Naive B cell (primary cell): Measurements from ENCODE around the gene CHCHD10. TPM values are rescaled to one million over a fixed set of nuclear protein-coding genes. Genes with fewer than 3 reads are reported as not detected.

Experiments used
- ATAC-seq, 2 donors: fragments of 150-1000 bp; cut with Tn5 transposase; 2 replicates each; pipeline ENCODE4 v1.10.0; 2021; ENCODE audit warnings: low read depth in 2 of 2, mild to moderate bottlenecking in 2 of 2, moderate library complexity in 2 of 2
- DNase-seq: peaks from one replicate; pipeline ENCODE4 v3.0.0; 2022
- H3K27ac Mint-ChIP-seq, 6 donors: one replicate each; pipeline ENCODE4 v1.8.0; 2020 to 2022; ENCODE audit warnings: mild to moderate bottlenecking in 6 of 6, mixed read lengths in 6 of 6, moderate library complexity in 5 of 6, inconsistent platforms in 2 of 6
- H3K27me3 Mint-ChIP-seq, 3 donors: one replicate each; pipeline ENCODE4 v1.8.0; 2021 to 2022; ENCODE audit warnings: mixed read lengths in 3 of 3, mild to moderate bottlenecking in 1 of 3
- H3K36me3 Mint-ChIP-seq, 2 donors: one replicate each; pipeline ENCODE4 v1.8.0; 2020 to 2022; ENCODE audit warnings: mixed read lengths in 2 of 2, inconsistent platforms in 1 of 2, mild to moderate bottlenecking in 1 of 2
- H3K4me1 Mint-ChIP-seq, 3 donors: one replicate each; pipeline ENCODE4 v1.8.0; 2020 to 2022; ENCODE audit warnings: mixed read lengths in 3 of 3, inconsistent platforms in 1 of 3, mild to moderate bottlenecking in 1 of 3, moderate library complexity in 1 of 3
- H3K4me3 Mint-ChIP-seq, 8 donors: one replicate each; pipeline ENCODE4 v1.8.0; 2020 to 2022; ENCODE audit warnings: mild to moderate bottlenecking in 8 of 8, mixed read lengths in 8 of 8, moderate library complexity in 8 of 8, inconsistent platforms in 2 of 8
- H3K9me3 Mint-ChIP-seq, 7 donors: one replicate each; pipeline ENCODE4 v1.8.0; 2020 to 2022; ENCODE audit warnings: mixed read lengths in 7 of 7, mild to moderate bottlenecking in 5 of 7, inconsistent platforms in 2 of 7, moderate library complexity in 1 of 7
- polyA plus RNA-seq, 6 donors: library from polyadenylated mRNA; unstranded; fragments of 300-500 nt; fragmentation: Illumina TruSeq; gene quantifications; one replicate each; pipeline ENCODE4 v1.2.3, GENCODE V29; 2021; ENCODE audit warnings: low read depth in 6 of 6

Gene CHCHD10
- polyA plus RNA-seq, 6 donors from 2014 or later: 36.3 to 65.9 (median 62.6) TPM

GRCh38 chr22:23760056-23760455, 7.7 kb downstream of the CHCHD10 start:
- peaks cover 52 to 73% (median 65%) of the 10 kb centered on the region in 3 donors for H3K4me1 Mint-ChIP-seq
- no peaks in the 10 kb centered on the region for H3K27me3 Mint-ChIP-seq
- H3K36me3 Mint-ChIP-seq: no peaks in the 10 kb centered on the region
- H3K9me3 Mint-ChIP-seq: no peaks in the 10 kb centered on the region
- ATAC-seq (no peak), DNase-seq (no peak)
- H3K27ac Mint-ChIP-seq: peak overlapping the region in 2 of 6 donors; percentile 44 to 93
- peak overlapping the region in 2 of 8 donors; percentile 31 to 40 for H3K4me3 Mint-ChIP-seq

- DNase-seq: no peak
- Mint-ChIP-seq H3K27me3 (no peaks in the 10 kb centered on the region), H3K4me1 (peaks cover 52 to 73% (median 65%) of the 10 kb centered on the region in 3 donors), H3K4me3 (no peak overlapping the region), H3K9me3 (no peaks in the 10 kb centered on the region), H3K36me3 (no peaks in the 10 kb centered on the region), H3K27ac (peak overlapping the region in 1 of 6 donors; percentile 44)
- ATAC-seq: no peak
Observed at GRCh38 chr22:23759566-23759965, 8.2 kb downstream of the CHCHD10 start.

- Mint-ChIP-seq H3K9me3 (no peaks in the 10 kb centered on the region), H3K36me3 (no peaks in the 10 kb centered on the region), H3K4me1 (peaks cover 52 to 77% (median 69%) of the 10 kb centered on the region in 3 donors), H3K4me3 (peak overlapping the region in 6 of 8 donors; percentile 32 to 78 (median 67)), H3K27ac (peak overlapping the region; percentile 9 to 90 (median 68)), H3K27me3 (no peaks in the 10 kb centered on the region)
- no peak for DNase-seq
- no peak for ATAC-seq
Observed at GRCh38 chr22:23756891-23757290, 10.9 kb downstream of the CHCHD10 start.

GRCh38 chr22:23755711-23756110, 12.1 kb downstream of the CHCHD10 start:
- no peak for DNase-seq
- H3K9me3 Mint-ChIP-seq: no peaks in the 10 kb centered on the region
- peak overlapping the region in 6 of 8 donors; percentile 16 to 95 (median 82) for H3K4me3 Mint-ChIP-seq
- no peak for ATAC-seq
- H3K4me1 Mint-ChIP-seq: peaks cover 47 to 70% (median 69%) of the 10 kb centered on the region in 3 donors
- peak overlapping the region in 3 of 6 donors; percentile 33 to 100 (median 36) for H3K27ac Mint-ChIP-seq
- no peaks in the 10 kb centered on the region for H3K36me3 Mint-ChIP-seq
- no peaks in the 10 kb centered on the region for H3K27me3 Mint-ChIP-seq

- peaks cover 47 to 70% (median 69%) of the 10 kb centered on the region in 3 donors for H3K4me1 Mint-ChIP-seq
- H3K27ac Mint-ChIP-seq: peak overlapping the region; percentile 34 to 100 (median 100)
- no peaks in the 10 kb centered on the region for H3K9me3 Mint-ChIP-seq
- H3K4me3 Mint-ChIP-seq: peak overlapping the region; percentile 46 to 98 (median 92)
- DNase-seq: no peak
- no peaks in the 10 kb centered on the region for H3K36me3 Mint-ChIP-seq
- ATAC-seq: no peak
- H3K27me3 Mint-ChIP-seq: no peaks in the 10 kb centered on the region
Observed at GRCh38 chr22:23754980-23755636, 12.7 kb downstream of the CHCHD10 start.

- H3K4me3 Mint-ChIP-seq: peak within 1 kb of the TSS; percentile 91 to 99 (median 97)
- peaks cover 53 to 74% (median 72%) of the 10 kb centered on the region in 3 donors for H3K4me1 Mint-ChIP-seq
- no peaks in the 10 kb centered on the region for H3K36me3 Mint-ChIP-seq
- no peaks in the 10 kb centered on the region for H3K27me3 Mint-ChIP-seq
- no peaks in the 10 kb centered on the region for H3K9me3 Mint-ChIP-seq
- DNase-seq (peak; percentile 55), ATAC-seq (no peak)
- H3K27ac Mint-ChIP-seq: peak within 1 kb of the TSS; percentile 98 to 100 (median 100)
Observed at GRCh38 chr22:23754220-23754919, 13.4 kb downstream of the CHCHD10 start, which contains the start of gene VPREB3. Gene VPREB3 (minus strand): TSS chr22:23754425. CDS start chr22:23754363, 62 bp downstream.

- Mint-ChIP-seq H3K27me3 (no peaks in the 10 kb centered on the region), H3K36me3 (no peaks in the 10 kb centered on the region), H3K4me1 (peaks cover 53 to 74% (median 72%) of the 10 kb centered on the region in 3 donors), H3K27ac (peak overlapping the region; percentile 98 to 100 (median 100)), H3K4me3 (peak overlapping the region; percentile 91 to 99 (median 97)), H3K9me3 (no peaks in the 10 kb centered on the region)
- DNase-seq (no peak), ATAC-seq (peak; percentile 5 to 6)
Observed at GRCh38 chr22:23753385-23753784, 14.4 kb downstream of the CHCHD10 start.

- Mint-ChIP-seq H3K27me3 (no peaks in the 10 kb centered on the region), H3K9me3 (no peaks in the 10 kb centered on the region), H3K27ac (peak overlapping the region; percentile 99 to 100 (median 100)), H3K4me3 (peak overlapping the region; percentile 91 to 99 (median 97)), H3K36me3 (no peaks in the 10 kb centered on the region), H3K4me1 (peaks cover 53 to 73% (median 72%) of the 10 kb centered on the region in 3 donors)
- ATAC-seq (peak; percentile 47 to 48), DNase-seq (no peak)
Observed at GRCh38 chr22:23752750-23753149, 15.0 kb downstream of the CHCHD10 start.

GRCh38 chr22:23752090-23752691, 15.6 kb downstream of the CHCHD10 start:
- ATAC-seq: peak; percentile 73 to 74
- Mint-ChIP-seq H3K27me3 (no peaks in the 10 kb centered on the region), H3K36me3 (no peaks in the 10 kb centered on the region), H3K4me3 (peak overlapping the region; percentile 91 to 99 (median 97)), H3K9me3 (no peaks in the 10 kb centered on the region), H3K27ac (peak overlapping the region; percentile 99 to 100 (median 100)), H3K4me1 (peaks cover 49 to 67% (median 66%) of the 10 kb centered on the region in 3 donors)
- peak; percentile 97 for DNase-seq

GRCh38 chr22:23751441-23751996, 16.3 kb downstream of the CHCHD10 start:
- no peak for ATAC-seq
- Mint-ChIP-seq H3K9me3 (no peaks in the 10 kb centered on the region), H3K27me3 (no peaks in the 10 kb centered on the region), H3K4me3 (peak overlapping the region; percentile 91 to 99 (median 97)), H3K36me3 (no peaks in the 10 kb centered on the region), H3K27ac (peak overlapping the region; percentile 99 to 100 (median 100)), H3K4me1 (peaks cover 47 to 67% (median 62%) of the 10 kb centered on the region in 3 donors)
- no peak for DNase-seq

GRCh38 chr22:23750714-23751440, 16.9 kb downstream of the CHCHD10 start, which contains the start of gene ZNF70:
Gene ZNF70 (minus strand): TSS chr22:23751112. CDS start chr22:23745140, 5,972 bp downstream.
- H3K36me3 Mint-ChIP-seq: no peaks in the 10 kb centered on the region
- no peaks in the 10 kb centered on the region for H3K9me3 Mint-ChIP-seq
- H3K4me3 Mint-ChIP-seq: peak within 1 kb of the TSS; percentile 91 to 99 (median 97)
- ATAC-seq (peak; percentile 56 to 62), DNase-seq (peak; percentile 86)
- H3K27me3 Mint-ChIP-seq: no peaks in the 10 kb centered on the region
- peak within 1 kb of the TSS; percentile 99 to 100 (median 100) for H3K27ac Mint-ChIP-seq
- H3K4me1 Mint-ChIP-seq: peaks cover 50 to 68% (median 60%) of the 10 kb centered on the region in 3 donors

GRCh38 chr22:23750367-23750713, 17.4 kb downstream of the CHCHD10 start:
- Mint-ChIP-seq H3K4me3 (peak overlapping the region; percentile 79 to 93 (median 88)), H3K27me3 (no peaks in the 10 kb centered on the region), H3K36me3 (no peaks in the 10 kb centered on the region), H3K9me3 (no peaks in the 10 kb centered on the region), H3K27ac (peak overlapping the region; percentile 70 to 100 (median 85)), H3K4me1 (peaks cover 45 to 65% (median 57%) of the 10 kb centered on the region in 3 donors)
- ATAC-seq (no peak), DNase-seq (no peak)
